Hematopoietic multipotent progenitor cell (in vitro differentiated cells): ENCODE results near the gene RNF183. TPM values are rescaled to one million over a fixed set of nuclear protein-coding genes. Genes with fewer than 3 reads are reported as not detected.
"Not testable (repeated sequence)": the region's sequence is repeated elsewhere in the genome, so short reads cannot be mapped to it uniquely, and the experiment has no call there.

ENCODE experiments used
- DNase-seq, 3 donors: peaks; one replicate each; pipeline ENCODE4 v3.0.0-alpha.2; 2011 to 2015; ENCODE audit warnings: low read depth in 2 of 3, low spot score in 2 of 3
- total RNA-seq: library from RNA; depleted of rRNA; stranded (reverse); fragments of >200 nt; gene quantifications from one replicate; pipeline ENCODE4 v1.2.3, GENCODE V29; 2012

The RNF183 gene
- total RNA-seq, 1 donor, result under 0.01 TPM

DNA sequence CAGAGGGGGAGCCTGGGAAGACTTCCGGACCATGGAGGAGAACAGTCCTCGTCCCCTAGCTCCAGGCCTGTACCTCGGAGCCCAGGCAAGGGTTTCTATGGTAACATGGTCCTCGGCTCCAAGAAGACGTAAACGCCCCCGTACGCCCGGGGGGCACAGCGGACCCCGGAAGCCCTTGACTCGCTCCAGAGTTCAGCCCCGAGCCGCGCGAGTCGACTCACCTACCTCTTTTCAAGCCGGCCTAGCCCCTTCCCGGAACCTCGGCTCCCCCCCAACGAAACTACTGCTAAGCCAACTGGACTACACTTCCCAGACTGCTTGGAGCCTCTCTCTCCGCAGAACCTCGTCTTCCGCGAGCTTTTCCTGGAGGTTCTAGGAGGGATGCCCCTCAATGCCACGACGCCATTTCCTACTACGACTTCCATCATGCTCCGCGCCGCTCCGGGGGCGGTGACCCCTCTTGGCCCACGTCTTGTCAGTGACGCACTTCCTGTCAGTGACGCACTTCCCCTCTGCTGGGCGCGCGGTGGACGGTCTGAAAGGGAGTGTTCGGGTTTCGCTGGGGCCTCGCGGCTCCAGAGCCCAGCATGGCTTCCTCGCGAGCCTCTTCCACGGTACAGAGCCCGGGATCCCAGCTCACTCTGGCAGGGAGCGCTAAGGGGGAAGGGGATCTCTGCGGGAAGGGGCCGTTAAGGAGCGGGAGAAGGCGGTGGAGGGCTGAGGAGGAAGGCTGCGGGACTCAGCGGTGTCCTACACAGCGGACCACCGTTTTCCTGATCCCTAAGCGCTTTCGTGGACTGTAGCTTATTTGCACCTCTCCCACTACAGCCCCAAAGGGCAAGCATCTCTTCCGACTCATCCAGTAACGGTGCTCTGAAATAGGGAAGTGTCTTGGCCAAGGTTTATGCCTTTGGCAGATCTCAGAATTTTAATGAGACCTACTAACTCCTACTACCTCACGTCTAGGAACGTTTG, 27.7 kb downstream of the RNF183 start, which contains the start of the genes CDC26 and PRPF4:
Gene CDC26, minus strand, starts transcription at position 416 of the 975 bp plus-strand sequence. CDS start 3,065 bp downstream, outside the sequence.
Gene PRPF4, plus strand, starts transcription at position 502 of the 975 bp plus-strand sequence. Its CDS starts 86 bp downstream, at position 588.
- DNase-seq, result peak; percentile 86 to 99 (median 98)

DNA sequence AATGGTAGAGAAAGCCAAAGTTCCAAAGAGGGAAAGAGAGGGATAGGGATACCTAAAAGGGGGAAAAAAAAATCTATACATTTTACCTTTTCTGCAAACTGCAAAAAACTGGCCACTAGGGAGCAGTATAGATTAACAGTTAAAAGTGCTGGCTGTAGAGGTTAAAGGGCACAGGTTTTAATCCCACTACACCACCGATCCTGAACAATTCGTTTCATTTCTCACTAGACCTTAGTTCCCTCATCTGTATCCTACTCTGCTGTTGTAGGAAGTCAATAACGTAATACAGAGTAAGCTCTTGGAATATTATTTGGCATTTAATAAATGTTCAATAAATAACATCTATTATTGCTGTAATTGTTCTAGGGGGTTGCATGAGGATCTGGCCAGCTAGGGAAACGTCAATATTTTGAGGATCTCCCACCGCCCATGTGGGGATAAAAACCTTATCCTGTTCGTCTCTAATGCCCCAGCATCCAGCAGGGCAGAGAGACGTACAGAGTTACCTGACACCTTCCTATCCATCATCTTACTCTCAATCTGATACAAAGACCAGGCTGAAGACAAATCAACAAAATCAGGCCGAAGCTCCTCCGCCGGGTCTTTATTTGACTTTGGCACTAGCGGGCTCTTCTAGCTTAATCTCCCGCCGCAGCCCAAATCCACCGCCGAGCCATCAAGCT, 28.6 kb downstream of the RNF183 start:
- DNase-seq, result peak; percentile 21 to 74 (median 58)

DNA sequence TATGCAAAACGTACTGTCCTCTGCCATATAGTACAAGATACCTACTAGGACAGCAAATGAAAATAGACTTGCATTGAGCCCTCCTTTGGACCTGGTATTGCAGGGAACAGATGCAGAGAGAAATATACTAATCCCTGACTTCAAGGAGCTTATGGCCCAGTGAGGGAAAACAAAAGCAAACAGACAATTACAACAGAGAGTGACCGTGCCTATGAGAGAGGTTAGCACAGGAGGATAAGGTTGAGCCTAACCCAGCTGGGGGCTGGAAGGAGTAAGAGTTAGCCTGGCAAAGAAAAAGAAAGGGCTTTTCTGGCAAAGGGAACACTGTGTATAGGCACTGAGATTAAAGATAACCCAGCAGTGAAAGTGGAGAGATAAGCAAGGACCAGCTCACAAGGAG, 33.3 kb downstream of the RNF183 start:
- no peak for DNase-seq

DNA sequence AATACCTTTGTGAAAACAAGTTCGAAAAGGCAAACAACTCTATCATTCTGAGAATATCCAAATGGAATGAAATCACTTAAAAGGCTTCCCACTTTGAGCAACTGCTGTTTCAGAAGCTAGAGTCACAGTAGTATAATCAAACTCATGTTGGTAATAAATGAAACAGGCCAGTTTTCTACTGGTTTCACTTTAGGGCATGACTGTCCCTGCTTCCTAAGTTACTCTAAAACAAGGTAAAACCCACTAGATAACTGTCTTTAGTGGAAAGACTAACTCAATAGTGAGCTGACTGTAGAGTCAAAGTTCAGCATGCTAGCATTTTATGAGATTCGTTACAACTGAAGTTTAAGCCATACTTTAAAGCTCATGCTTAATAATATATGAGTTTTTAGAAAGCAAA, 33.8 kb downstream of the RNF183 start:
- DNase-seq, result no peak

DNA sequence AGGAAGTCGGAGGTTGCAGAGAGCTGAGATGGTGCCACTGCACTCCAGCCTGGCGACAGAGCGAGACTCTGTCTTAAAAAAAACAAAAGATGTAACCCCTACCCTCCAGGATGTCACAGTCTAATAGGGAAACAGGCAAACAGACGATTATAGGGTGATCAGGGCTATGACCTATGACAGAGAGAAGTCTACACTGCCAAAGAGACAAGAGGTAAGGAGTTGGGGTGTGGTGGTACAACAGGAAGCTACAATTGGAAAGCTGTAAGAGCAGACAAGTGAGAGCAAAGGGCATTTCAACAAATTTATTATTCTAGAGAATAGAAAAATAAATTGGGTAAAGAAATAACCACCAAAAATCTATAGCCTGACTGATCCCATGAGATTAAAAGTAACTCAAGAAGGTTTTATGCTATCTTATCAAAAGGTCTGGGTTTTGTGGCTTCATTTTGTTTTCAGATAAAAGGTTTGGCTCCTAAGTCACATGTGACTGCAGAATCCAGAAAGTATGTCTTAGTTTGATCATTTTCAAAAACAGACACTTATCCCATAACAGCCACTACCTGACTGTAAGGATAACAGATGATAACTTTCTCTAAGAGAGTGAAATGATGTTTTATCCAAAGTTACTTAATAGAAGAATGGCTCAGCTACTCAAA, 35.1 kb downstream of the RNF183 start:
- no peak for DNase-seq

DNA sequence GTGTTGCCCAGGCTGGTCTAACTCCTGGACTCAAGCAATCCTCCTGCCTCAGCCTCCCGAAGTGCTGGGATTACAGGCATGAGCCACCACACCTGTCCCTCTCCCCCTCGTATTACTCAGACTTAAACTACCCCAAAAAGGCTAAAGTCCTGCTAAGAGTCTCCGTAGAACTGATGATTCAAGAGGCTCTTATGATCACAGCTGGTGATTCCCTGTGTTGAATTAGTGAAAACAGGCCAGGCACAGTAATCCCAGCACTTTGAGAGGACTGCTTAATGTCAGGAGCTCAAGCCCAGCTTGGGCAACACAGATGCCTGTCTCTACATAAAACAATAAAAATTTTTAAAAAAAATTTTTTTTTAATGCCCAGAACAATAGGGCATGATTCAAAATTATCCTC, 37.0 kb downstream of the RNF183 start:
- no peak for DNase-seq

DNA sequence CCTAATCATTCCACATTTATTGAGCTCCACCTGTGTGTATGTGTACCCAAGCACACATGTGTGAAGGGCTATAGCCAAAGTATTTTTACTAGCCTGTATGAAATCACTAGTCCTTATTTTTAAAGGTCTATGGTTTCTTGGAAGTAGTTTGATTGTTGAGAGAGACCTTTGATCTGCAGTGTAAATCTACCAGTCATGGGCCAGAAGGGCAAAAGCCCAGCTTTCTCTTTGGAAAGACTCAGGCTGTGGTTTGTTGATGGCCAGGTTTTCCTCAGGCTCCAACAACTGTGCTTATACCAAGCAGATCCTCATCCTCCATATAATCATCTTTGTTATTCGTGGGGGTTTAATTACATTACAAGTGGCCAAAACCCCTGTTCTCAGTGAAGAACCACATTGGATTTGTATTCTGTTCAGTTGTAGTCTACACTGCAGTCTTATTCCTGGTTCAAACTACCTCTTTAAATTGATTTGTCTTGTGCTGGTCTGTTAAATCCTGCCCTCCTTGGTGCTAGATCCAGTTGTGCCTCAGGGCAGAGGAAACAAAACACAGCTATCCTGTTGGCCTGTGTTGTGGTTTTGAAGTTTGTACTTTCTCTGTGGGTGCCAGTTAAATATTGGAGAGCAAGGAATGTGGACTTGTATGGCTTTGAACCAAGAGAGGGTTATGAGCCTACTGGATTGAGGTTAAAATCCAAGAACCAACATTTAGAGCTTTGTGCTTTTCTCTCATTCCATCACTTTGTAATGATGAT, 41.1 kb downstream of the RNF183 start:
- no peak for DNase-seq

DNA sequence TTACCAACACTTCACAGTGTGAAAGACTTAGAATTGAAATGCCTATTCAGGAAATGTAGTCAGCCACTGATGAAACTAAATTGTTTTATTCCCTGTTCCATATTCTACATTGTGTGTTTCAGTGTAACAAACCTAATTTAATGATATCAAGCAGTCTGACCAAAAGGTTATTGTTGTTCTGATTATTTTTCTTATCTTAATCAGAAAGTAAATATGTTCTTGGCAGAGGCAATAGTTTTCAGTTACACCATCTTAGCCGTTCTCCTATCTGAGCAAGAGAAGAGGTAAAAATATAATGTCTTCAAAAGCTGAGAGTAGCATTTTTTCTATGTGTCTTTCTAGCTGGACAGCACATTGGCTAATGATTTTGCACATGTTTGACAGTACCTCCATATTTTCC, 44.9 kb downstream of the RNF183 start:
- DNase-seq, result no peak

DNA sequence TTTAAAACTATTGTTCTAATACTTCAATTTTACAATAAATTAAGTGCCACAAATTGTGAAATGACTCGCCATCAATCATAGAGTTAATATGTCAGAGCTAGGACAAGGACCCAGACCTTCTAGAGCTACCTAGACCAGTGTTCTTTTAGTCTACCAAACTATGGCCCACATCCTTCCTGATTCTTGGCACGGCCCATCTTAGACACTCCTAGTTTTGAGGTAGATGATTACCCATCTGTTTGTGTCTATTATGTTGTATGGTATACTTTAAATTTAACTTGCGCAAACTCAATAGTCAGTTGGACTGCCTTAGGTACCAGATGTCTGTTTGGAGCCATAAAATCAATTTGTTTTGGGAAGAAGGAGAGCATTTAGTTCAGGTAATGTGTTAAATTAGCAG, 45.3 kb downstream of the RNF183 start:
- DNase-seq, result no peak

DNA sequence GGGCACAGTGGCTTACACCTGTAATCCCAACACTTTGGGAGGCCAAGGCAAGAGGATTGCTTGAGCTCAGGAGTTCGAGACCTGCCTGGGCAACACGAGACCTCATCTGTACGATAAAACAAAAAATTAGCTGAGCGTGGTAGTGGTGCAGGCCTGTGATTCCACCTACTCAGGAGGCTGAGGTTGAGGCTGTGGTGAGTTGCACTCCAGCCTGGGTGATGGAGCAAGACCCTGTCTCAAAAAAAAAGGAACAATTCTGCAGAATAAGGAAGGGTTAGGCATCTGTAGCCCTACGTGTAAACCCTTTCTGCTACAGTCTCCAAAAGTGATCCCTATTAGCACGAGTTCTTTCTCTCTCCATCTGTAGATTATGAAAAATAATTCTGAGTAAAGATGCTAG, 47.7 kb downstream of the RNF183 start:
- DNase-seq, result no peak

DNA sequence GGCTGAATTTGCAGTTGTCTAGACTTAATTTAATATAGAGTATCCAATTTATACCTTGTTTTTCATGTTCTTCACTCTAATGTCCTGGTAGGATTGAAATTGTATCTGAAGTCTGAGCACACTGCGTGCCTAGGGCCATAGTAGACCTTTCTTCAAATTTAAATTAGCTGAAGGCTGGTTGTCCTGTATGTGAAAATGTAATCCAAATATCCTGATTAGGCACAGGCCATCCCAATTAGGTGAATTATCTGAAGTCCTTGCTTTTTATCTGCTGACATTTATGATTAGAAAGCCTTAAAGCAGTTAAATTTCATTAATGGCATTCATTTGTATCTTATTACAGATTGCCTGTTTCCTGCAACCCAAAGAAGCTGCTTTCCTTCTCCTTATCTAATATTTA, 48.2 kb downstream of the RNF183 start:
- DNase-seq, result no peak

DNA sequence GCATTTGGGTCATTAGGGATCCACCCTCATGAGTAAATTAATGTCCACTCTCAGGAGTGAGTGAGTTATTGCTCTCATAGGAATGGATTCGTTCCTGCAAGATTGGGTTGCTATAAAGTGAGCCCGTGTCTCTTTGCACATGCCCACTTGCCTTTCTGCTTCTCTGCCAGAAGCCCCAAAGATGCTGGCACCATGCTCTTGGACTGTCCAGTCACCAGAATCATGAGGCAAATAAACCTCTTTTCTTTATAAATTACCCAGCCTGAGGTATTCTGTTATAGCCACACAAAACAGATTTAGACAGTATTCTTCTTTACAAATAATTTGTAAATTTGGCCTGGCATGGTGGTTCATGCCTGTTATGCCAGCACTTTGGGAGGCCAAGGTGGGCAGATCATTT, 52.4 kb downstream of the RNF183 start:
- no peak for DNase-seq

DNA sequence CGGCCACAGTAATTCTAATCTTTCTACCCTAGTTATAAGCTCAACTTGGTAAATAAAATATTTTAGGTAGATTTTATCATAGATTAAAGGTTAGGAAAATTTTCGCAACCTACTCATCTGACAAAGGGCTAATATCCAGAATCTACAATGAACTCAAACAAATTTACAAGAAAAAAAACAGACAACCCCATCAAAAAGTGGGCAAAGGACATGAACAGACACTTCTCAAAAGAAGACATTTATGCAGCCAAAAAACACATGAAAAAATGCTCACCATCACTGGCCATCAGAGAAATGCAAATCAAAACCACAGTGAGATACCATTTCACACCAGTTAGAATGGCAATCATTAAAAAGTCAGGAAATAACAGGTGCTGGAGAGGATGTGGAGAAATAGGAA, 53.5 kb downstream of the RNF183 start:
- not testable (repeated sequence) for DNase-seq

DNA sequence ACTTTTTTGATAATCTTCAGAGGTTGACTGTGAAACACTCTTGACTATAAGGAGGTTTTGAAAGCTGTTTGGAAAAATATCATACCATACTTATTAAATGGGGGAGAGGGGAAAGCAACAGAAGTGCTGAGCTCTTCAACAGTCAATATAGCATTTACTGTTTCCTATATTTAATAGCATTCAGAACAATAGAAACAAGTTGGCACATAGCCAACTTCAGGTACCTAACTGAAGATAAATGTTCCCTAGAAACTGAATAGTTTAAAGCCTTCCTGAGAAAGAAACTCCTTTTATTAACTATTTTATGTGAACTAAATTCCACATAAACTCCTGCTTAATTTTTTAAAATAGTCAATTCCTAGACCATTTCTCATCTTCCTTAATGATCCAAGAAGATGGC, 55.5 kb downstream of the RNF183 start:
- no peak for DNase-seq

Other genes with a start within 250 kb of the RNF183 start
- 0.27 TPM for gene ZFP37, start 246.7 kb downstream of the RNF183 start, total RNA-seq
- 15.1 TPM for gene SLC31A2, start 152.4 kb downstream of the RNF183 start, total RNA-seq
- gene FKBP15, start 82.1 kb downstream of the RNF183 start, total RNA-seq, result 17.8 TPM
- 5.4 TPM for gene SLC31A1, start 81.8 kb downstream of the RNF183 start, total RNA-seq
- 8.1 TPM for gene CDC26, start 27.8 kb downstream of the RNF183 start, total RNA-seq
- gene PRPF4, start 27.7 kb downstream of the RNF183 start, total RNA-seq, result 20.5 TPM
- gene WDR31, start 36.9 kb upstream of the RNF183 start, total RNA-seq, result 3.2 TPM
- gene BSPRY, start 46.2 kb upstream of the RNF183 start, total RNA-seq, result 55.7 TPM
- 48.5 TPM for gene HDHD3, start 73.6 kb upstream of the RNF183 start, total RNA-seq
- 42.0 TPM for gene ALAD, start 97.9 kb upstream of the RNF183 start, total RNA-seq
- gene POLE3, start 107.3 kb upstream of the RNF183 start, total RNA-seq, result 59.0 TPM
- gene C9orf43, start 107.4 kb upstream of the RNF183 start, total RNA-seq, result 2.7 TPM
- gene RGS3, start 160.4 kb upstream of the RNF183 start, total RNA-seq, result 34.7 TPM